ENCODE measurements around the gene RALGDS. TPM values are rescaled to one million over a fixed set of nuclear protein-coding genes. Genes with fewer than 3 reads are reported as not detected.

The RALGDS gene
- total and polyA plus RNA-seq, 2 donors (not counting 1 experiment from before 2014, with no cell fraction given), result 62.4 to 88.0 TPM

- no peaks in the 10 kb centered on the region for H3K4me1 ChIP-seq (ENCODE audit: control insufficient read depth in 2 of 2, insufficient read depth in 2 of 2, low read length in 2 of 2)
- intact Hi-C loops (cut with micrococcal nuclease), result no loop called here
- CTCF ChIA-PET, result interaction anchor here (0.5 to 1.3 kb wide), 4 partner anchors 17 to 98 kb away, joined by 3 to 6 read pairs (median 4); no protein-coding TSS in a partner anchor
- Mint-ChIP-seq H3K4me3 (no peak overlapping the region), H3K9me3 (ENCODE audit: insufficient read depth) (no peaks in the 10 kb centered on the region), H3K4me1 (no peaks in the 10 kb centered on the region), H3K27me3 (no peaks in the 10 kb centered on the region), H3K27ac (no peak overlapping the region)
- POLR2A ChIA-PET, result no interaction called here
- no peak for DNase-seq
- no peak overlapping the region for H3K4me2 ChIP-seq (replicated peaks; ENCODE audit: low read depth, low read length, poor library complexity, severe bottlenecking)
- no peak for ATAC-seq (ENCODE audit: low read depth)
- no peak overlapping the region for H3K27ac ChIP-seq (ENCODE audit: low read length in 2 of 2)
- peaks cover 7% of the 10 kb centered on the region for H3K79me2 ChIP-seq (ENCODE audit: control insufficient read depth, insufficient read depth, low read length)
- H2AFZ ChIP-seq (ENCODE audit: insufficient read depth, low read depth, low read length, poor library complexity, severe bottlenecking), result no peak overlapping the region
- H3K9ac ChIP-seq (ENCODE audit: low read length), result no peak overlapping the region
- no peaks in the 10 kb centered on the region for H3K9me3 ChIP-seq (ENCODE audit: control extremely low read depth in 1 of 3, control insufficient read depth in 2 of 3, insufficient read depth in 1 of 3, low read length in 2 of 3)
- H4K20me1 ChIP-seq (ENCODE audit: control insufficient read depth, insufficient read depth, low read length, poor library complexity, severe bottlenecking), result peaks cover 4% of the 10 kb centered on the region
- WGBS (ENCODE audit: insufficient coverage), result 90% methylated on average over 12 of the region's 13 CpGs
- H3K27me3 ChIP-seq (replicated peaks in 1 of 4; ENCODE audit: control extremely low read depth in 1 of 4, control insufficient read depth in 3 of 4, insufficient read depth in 4 of 4, low read length in 3 of 4), result no peaks in the 10 kb centered on the region
- no peak for TF ChIP-seq CTCF (IDR thresholded peaks at IDR 0.05)
- H3K36me3 ChIP-seq (replicated peaks in 1 of 2; ENCODE audit: control extremely low read depth in 1 of 2, control insufficient read depth in 1 of 2, extremely low read depth in 1 of 2, insufficient read depth in 2 of 2, low read length in 1 of 2), result peaks cover 0 to 69% of the 10 kb centered on the region in 2 experiments
- no peak overlapping the region for H3K4me3 ChIP-seq (ENCODE audit: control extremely low read depth in 1 of 5, extremely low read depth in 1 of 5, insufficient read depth in 1 of 5, low read depth in 2 of 5, low read length in 4 of 5)
Observed at GRCh38 chr9:133049043-133049442, 72.0 kb downstream of the RALGDS start.

- Histone ChIP-seq H3K79me2 (ENCODE audit: control insufficient read depth, insufficient read depth, low read length) (peaks cover 8% of the 10 kb centered on the region), H2AFZ (ENCODE audit: insufficient read depth, low read depth, low read length, poor library complexity, severe bottlenecking) (no peak overlapping the region), H3K9ac (ENCODE audit: low read length) (no peak overlapping the region), H3K4me1 (ENCODE audit: control insufficient read depth in 2 of 2, insufficient read depth in 2 of 2, low read length in 2 of 2) (no peaks in the 10 kb centered on the region), H3K9me3 (ENCODE audit: control extremely low read depth in 1 of 3, control insufficient read depth in 2 of 3, insufficient read depth in 1 of 3, low read length in 2 of 3) (no peaks in the 10 kb centered on the region), H3K36me3 (replicated peaks in 1 of 2; ENCODE audit: control extremely low read depth in 1 of 2, control insufficient read depth in 1 of 2, extremely low read depth in 1 of 2, insufficient read depth in 2 of 2, low read length in 1 of 2) (peaks cover 0 to 68% of the 10 kb centered on the region in 2 experiments), H4K20me1 (ENCODE audit: control insufficient read depth, insufficient read depth, low read length, poor library complexity, severe bottlenecking) (peaks cover 4% of the 10 kb centered on the region), H3K27me3 (replicated peaks in 1 of 4; ENCODE audit: control extremely low read depth in 1 of 4, control insufficient read depth in 3 of 4, insufficient read depth in 4 of 4, low read length in 3 of 4) (no peaks in the 10 kb centered on the region), H3K27ac (ENCODE audit: low read length in 2 of 2) (no peak overlapping the region), H3K4me2 (replicated peaks; ENCODE audit: low read depth, low read length, poor library complexity, severe bottlenecking) (no peak overlapping the region), H3K4me3 (ENCODE audit: control extremely low read depth in 1 of 5, extremely low read depth in 1 of 5, insufficient read depth in 1 of 5, low read depth in 2 of 5, low read length in 4 of 5) (no peak overlapping the region)
- Mint-ChIP-seq H3K27me3 (no peaks in the 10 kb centered on the region), H3K9me3 (ENCODE audit: insufficient read depth) (no peaks in the 10 kb centered on the region), H3K27ac (no peak overlapping the region), H3K4me3 (no peak overlapping the region), H3K4me1 (no peaks in the 10 kb centered on the region)
- ChIA-PET POLR2A (no interaction called here), CTCF (interaction anchor here (0.5 to 1.3 kb wide), 4 partner anchors 16 to 98 kb away, joined by 3 to 6 read pairs (median 4); no protein-coding TSS in a partner anchor)
- intact Hi-C loops (cut with micrococcal nuclease), result loop anchor here (1.0 kb wide), 1 partner anchor 96 kb away; no protein-coding TSS in a partner anchor
- DNase-seq, result no peak
- 54% methylated on average over 4 of the region's 5 CpGs for WGBS (ENCODE audit: insufficient coverage)
- TF ChIP-seq EZH2 (IDR thresholded peaks at IDR 0.05; ENCODE audit: borderline replicate concordance, insufficient read depth, low read depth, low read length, poor library complexity, severe bottlenecking) (no peak), CTCF (IDR thresholded peaks at IDR 0.05) (no peak)
- no peak for ATAC-seq (ENCODE audit: low read depth)
Observed at GRCh38 chr9:133048595-133048994, 72.4 kb downstream of the RALGDS start.

Small RNAs within 50 kb of the gene (small RNA-seq; reads per million reads assigned to genes)
- not detected for gene MIR6877 (ENCODE audit: insufficient read length, low read depth, low replicate concordance)

Other genes starting within 250 kb of the RALGDS start
- 1.9 and 4.4 TPM in 2 replicates for gene AK8, start 243.0 kb downstream of the RALGDS start, total RNA-seq
- gene AK8, start 243.0 kb downstream of the RALGDS start, polyA plus RNA-seq, result 1.8 and 8.6 TPM in 2 replicates
- gene SPACA9, start 242.3 kb downstream of the RALGDS start, total RNA-seq, result 2.4 and 2.8 TPM in 2 replicates
- 2.9 and 4.5 TPM in 2 replicates for gene SPACA9, start 242.3 kb downstream of the RALGDS start, polyA plus RNA-seq
- gene TSC1, start 176.6 kb downstream of the RALGDS start, total RNA-seq, result 102 and 108 TPM in 2 replicates
- 34.4 and 45.6 TPM in 2 replicates for gene TSC1, start 176.6 kb downstream of the RALGDS start, polyA plus RNA-seq
- gene GFI1B, start 142.5 kb downstream of the RALGDS start, total RNA-seq, result 0.85 TPM in 1 of 2 replicates, not detected in the other
- 0.09 and 0.63 TPM in 2 replicates for gene GFI1B, start 142.5 kb downstream of the RALGDS start, polyA plus RNA-seq
- 77.3 and 80.5 TPM in 2 replicates for gene GTF3C5, start 90.2 kb downstream of the RALGDS start, total RNA-seq
- gene GTF3C5, start 90.2 kb downstream of the RALGDS start, polyA plus RNA-seq, result 91.2 and 101 TPM in 2 replicates
- gene CEL, start 59.3 kb downstream of the RALGDS start, total RNA-seq, result 0.57 and 0.61 TPM in 2 replicates
- 0.51 and 0.75 TPM in 2 replicates for gene CEL, start 59.3 kb downstream of the RALGDS start, polyA plus RNA-seq
- 52.7 and 57.9 TPM in 2 replicates for gene GBGT1, start 42.7 kb upstream of the RALGDS start, total RNA-seq
- gene GBGT1, start 42.7 kb upstream of the RALGDS start, polyA plus RNA-seq, result 15.2 and 19.6 TPM in 2 replicates
- not detected in 2 replicates for gene OBP2B, start 88.0 kb upstream of the RALGDS start, total RNA-seq
- not detected in 2 replicates for gene OBP2B, start 88.0 kb upstream of the RALGDS start, polyA plus RNA-seq
- gene ABO, start 154.0 kb upstream of the RALGDS start, total RNA-seq, result not detected in 2 replicates
- gene ABO, start 154.0 kb upstream of the RALGDS start, polyA plus RNA-seq, result not detected in 2 replicates
- 24.8 and 25.9 TPM in 2 replicates for gene SURF6, start 214.9 kb upstream of the RALGDS start, total RNA-seq
- gene SURF6, start 214.9 kb upstream of the RALGDS start, polyA plus RNA-seq, result 14.7 and 24.4 TPM in 2 replicates
- gene MED22, start 226.9 kb upstream of the RALGDS start, total RNA-seq, result 50.4 and 56.9 TPM in 2 replicates
- gene MED22, start 226.9 kb upstream of the RALGDS start, polyA plus RNA-seq, result 33.9 and 44.9 TPM in 2 replicates
- 2,342 and 2,407 TPM in 2 replicates for gene RPL7A, start 227.0 kb upstream of the RALGDS start, total RNA-seq
- 3,489 and 3,937 TPM in 2 replicates for gene RPL7A, start 227.0 kb upstream of the RALGDS start, polyA plus RNA-seq
- gene SURF1, start 235.2 kb upstream of the RALGDS start, total RNA-seq, result 44.1 and 56.2 TPM in 2 replicates
- gene SURF1, start 235.2 kb upstream of the RALGDS start, polyA plus RNA-seq, result 46.7 and 54.5 TPM in 2 replicates
- gene SURF2, start 235.3 kb upstream of the RALGDS start, total RNA-seq, result 16.9 and 17.1 TPM in 2 replicates
- 14.0 and 17.3 TPM in 2 replicates for gene SURF2, start 235.3 kb upstream of the RALGDS start, polyA plus RNA-seq